Measurements from ENCODE around the gene PRRT3.

DNA sequence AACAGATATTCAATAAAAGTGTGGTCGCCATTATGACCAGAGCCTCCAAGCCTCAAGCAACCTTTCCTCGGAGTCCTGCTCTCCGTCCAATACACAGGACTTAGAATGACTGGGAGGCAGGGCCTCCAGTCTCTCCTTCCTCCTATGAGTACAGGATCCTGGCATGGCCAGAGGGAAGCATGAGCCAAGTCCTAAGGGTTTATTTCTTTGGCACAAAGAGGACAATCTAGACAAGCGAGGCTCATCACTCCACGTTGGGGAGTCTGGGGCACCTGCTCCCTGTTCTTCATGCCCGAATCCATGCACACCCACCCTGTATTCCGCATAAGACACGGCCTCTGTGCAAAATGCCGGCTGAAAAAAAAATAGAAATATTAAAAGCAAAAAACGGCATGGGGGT, 6.8 kb downstream of the PRRT3 start:
- no peak for TF ChIP-seq CTCF (IDR thresholded peaks at IDR 0.05)
- no peak for TF ChIP-seq EP300 (IDR thresholded peaks at IDR 0.05; ENCODE audit: borderline replicate concordance in 1 of 2, low read depth in 1 of 2, low read length in 1 of 2)
- no peak for TF ChIP-seq EZH2phosphoT487 (IDR thresholded peaks at IDR 0.05; ENCODE audit: borderline replicate concordance, low read depth)
- no peak for TF ChIP-seq YY1 (IDR thresholded peaks at IDR 0.05; ENCODE audit: low read depth)
- TF ChIP-seq GATA2 (CRISPR knock-in tag; IDR thresholded peaks at IDR 0.05): no peak
- TF ChIP-seq SIN3A (IDR thresholded peaks at IDR 0.05; ENCODE audit: borderline replicate concordance, low read depth, low read length): no peak
- no peak for TF ChIP-seq POLR2AphosphoS5 (IDR thresholded peaks at IDR 0.05; ENCODE audit: low read depth, low read length)
- TF ChIP-seq NFIC (IDR thresholded peaks at IDR 0.05; ENCODE audit: borderline replicate concordance): no peak

Measured in SK-N-SH (cell line).